NCI-H1105 (cell line): ENCODE results near the gene TMEM125.
A peak's percentile ranks its signal among the peaks of the same experiment; 100 is the strongest.

ENCODE experiments used
- DNase-seq: peaks from one replicate; lab custom pipeline; 2025; lab: John Stamatoyannopoulos, UW

The TMEM125 gene

GRCh38 chr1:43269627-43270375 is at the start of gene TMEM125:
Gene TMEM125, plus strand, starts transcription at chr1:43269983. Its CDS starts 2,740 bp downstream, at chr1:43272723.
- DNase-seq: no peak

- no peak for DNase-seq
Measured at GRCh38 chr1:43220905-43221778, 48.6 kb upstream of the TMEM125 start.

- no peak for DNase-seq
Measured at GRCh38 chr1:43221797-43222196, 48.0 kb upstream of the TMEM125 start.

GRCh38 chr1:43222879-43223278 is 46.9 kb upstream of the TMEM125 start:
- no peak for DNase-seq

GRCh38 chr1:43225168-43225567 is 44.6 kb upstream of the TMEM125 start:
- no peak for DNase-seq

DNA sequence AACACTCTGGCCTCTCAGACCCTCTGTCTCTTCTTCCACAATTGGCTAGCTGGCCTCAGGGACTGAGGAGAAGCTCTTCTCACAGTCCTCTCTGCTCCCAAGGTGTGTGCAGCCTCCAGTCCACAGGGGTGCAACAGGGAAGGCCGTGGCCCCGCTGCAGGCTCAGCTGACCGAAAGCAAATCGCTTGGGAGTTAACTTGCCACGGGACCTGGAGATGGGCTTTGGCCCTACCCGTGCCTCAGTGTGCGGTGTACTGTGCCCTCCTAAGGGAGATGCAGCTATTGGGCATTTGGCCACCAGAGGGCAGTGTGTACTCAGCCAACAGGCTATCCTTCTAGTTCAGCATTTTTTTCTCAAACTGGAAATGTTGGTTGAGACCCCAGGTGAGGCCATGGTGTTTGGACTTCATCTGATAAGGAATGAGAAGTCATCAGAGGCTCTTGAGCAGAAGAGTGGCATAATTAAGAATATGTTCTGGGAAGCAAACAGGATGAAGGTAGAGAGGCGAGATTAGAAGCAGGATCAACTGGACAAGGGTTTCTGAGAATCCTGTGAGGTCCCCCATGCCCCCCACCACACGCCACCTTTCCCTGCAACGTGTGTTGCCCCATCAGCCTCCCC is 42.5 kb upstream of the TMEM125 start:
- DNase-seq: peak; percentile 79

DNA sequence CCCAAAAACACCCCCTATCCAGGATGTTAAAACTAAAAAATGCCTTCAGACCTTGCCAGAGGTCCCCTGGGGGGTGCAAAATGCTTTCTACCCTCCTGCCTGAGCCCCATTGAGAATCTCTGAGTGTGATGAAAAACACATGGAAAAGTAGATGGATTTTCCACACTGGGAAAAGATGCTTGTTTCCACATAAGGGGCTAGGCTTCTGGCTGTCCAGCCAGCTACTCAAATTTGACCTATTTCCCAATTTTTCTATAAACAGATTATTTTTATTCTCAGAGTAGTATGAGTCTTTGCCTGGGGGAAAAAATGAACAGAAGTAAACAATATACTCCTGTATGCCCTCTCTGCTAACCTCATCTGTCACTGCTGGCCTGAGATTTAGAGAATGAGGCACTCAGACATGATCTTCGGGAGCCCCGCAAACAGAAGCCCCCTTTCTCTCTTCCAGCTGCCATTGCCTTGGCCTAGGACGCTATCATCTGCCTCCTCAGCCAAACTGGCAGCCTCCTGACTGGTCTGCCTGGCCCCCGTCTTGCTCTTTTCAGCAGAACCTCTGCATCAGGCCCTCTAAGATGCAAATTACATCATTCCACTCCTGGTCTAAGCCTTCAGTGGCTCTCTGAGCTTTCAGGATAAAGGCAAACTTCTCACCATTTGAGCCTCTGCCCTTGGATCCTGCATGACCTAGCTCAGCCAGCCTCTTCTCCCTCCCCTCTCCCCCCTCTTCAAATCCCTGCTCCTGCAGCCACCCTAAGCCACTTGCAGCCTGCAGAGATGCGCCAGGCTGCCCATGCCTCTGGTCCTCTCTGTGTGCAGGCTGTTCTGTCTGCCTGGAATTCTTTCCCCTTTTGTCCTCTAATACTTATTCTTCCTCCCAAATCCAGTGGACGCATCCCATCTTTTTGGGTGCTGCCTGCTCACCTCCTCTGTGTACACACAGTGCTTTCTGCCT is 39.7 kb upstream of the TMEM125 start:
- DNase-seq: no peak

DNA sequence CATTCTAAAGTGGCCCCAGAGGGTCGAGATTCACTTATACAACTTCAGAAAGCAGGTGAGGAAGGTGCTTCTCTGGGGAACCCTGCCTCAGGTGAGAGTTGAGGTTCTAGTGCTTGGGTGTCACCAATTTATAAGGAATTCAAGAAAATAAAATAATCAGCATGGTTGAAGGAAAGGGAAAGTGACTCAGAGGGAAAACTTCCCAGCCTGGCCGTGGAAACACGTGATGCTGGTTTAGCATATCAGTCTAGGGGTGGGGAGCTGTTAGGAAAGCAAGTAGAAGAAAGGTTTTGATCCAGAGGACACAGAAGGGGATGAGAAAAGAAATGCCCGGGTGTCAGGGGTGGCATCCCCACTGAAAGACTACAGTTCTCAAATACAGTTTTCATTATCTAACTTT is 37.7 kb upstream of the TMEM125 start:
- DNase-seq: no peak

DNA sequence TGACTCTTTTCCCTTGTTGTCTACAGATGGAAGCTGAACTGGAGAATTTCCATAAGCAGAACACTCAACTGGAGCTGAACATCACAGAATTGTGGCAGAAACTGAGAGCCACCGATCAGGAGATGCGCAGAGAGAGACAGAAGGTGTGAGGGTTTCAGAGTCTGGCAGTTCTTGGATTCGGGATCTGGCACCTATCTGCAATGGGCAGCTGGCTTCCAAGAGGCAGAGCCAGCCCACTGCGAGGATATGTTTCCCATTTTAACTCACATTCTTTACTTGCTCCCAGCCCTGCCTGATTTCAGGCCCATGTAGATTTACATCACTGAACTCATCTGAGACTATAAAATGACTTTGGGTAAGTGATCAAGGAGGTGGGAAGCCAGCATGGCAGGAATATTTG is 37.3 kb upstream of the TMEM125 start:
- no peak for DNase-seq

GRCh38 chr1:43233631-43234030 is 36.2 kb upstream of the TMEM125 start:
- no peak for DNase-seq

- no peak for DNase-seq
Measured at GRCh38 chr1:43234267-43234666, 35.5 kb upstream of the TMEM125 start.

DNA sequence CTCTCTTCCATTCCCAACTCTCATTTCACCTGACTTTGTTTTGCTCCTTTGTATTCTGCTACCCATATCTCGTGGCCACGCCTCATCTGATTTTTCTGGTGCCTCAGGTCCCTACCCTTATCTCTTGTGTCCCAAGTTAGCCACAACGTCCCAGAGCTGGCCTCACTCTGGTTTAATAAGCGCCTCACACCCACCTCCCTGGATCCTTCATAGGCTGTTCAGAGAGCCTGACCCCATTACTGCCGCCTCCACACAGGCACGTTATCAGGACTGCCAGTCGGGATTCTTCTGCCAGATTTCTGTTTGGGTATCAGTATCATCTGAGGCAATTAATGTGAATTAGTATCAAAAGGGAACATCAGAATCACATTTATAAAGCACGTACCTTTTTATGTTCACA is 34.7 kb upstream of the TMEM125 start:
- DNase-seq: no peak

- no peak for DNase-seq
Measured at GRCh38 chr1:43235451-43236121, 34.2 kb upstream of the TMEM125 start.

DNA sequence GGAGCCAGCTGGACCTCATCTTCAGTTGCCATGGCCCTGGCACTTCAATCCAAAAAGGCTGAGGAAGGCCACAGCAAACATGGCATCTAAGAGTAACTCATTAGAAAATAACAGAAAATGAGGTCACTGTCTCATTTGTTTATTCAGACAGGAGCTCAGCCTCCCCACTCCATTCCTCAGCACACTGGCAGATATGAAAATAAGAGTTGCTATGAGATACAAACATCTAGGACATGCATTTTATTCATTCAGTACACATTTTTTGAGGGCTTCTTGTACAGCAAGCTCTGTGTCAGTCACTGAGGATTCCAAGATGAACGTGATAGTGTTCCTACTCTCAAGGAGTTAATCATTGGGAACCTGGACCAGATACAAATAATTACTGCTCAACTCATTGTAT is 32.7 kb upstream of the TMEM125 start:
- DNase-seq: no peak

DNA sequence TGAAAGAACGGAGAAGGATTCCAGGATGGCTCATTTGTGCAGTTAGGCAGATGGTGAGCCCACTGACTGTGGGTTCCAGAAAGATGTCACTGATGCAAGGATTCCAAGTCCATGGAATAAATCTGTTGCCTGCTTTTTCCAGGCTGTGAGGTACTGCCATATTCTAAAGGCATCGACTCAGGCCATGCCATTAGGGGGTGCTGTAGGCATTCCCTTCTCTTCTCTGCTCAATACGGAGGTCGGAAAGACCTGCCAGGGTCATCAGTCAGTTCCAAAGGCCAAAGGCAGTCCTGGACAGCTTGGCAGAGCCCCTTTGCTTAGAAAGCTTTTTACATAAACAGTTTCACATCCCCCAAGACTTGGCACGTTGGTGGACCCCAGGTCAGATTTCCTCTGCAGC is 31.7 kb upstream of the TMEM125 start:
- DNase-seq: peak; percentile 34

DNA sequence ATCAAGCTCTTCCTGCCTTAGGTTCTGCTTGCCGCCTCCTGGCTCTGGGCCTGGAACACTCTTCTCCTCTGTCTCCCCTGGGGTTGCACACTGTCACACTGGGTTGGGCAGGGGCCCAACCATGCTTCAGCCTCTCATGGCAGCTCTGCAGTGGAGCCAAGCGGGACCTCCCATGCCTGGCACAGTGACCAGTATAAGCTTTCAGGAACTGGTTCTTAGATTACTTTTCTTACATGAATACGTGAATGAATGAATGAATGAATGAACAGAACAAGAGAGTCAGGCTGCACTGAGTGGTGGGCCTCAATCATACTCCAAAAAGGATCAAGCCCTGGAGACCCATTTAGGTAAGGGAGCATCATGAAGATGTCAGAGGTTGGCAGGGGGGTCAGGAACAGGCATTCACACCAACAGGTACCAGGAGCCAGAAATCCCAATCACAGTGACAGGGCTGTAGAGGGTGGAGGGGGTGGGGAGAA is 30.8 kb upstream of the TMEM125 start:
- no peak for DNase-seq

GRCh38 chr1:43239484-43239883 is 30.3 kb upstream of the TMEM125 start:
- DNase-seq: no peak

DNA sequence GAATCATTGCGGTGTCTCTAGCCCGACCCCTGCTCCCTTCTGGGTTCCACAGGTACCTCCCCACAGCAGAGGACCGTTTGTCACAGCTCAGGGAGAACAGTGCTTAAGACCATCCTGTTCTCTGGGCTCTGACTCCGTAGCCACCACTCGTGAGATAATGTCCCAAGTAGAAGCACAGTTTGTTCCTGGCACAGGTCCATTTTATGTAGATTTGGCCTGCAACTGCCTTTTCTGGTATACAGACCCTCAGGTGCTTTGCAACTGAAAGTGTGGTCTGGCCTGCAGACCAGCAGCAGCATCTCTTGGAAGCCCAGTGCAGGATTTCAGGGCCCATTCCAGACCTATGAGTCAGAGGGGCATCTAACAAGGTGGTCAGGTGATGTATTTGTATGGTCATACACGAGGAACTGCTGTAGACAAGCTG is 28.4 kb upstream of the TMEM125 start:
- DNase-seq: no peak

DNA sequence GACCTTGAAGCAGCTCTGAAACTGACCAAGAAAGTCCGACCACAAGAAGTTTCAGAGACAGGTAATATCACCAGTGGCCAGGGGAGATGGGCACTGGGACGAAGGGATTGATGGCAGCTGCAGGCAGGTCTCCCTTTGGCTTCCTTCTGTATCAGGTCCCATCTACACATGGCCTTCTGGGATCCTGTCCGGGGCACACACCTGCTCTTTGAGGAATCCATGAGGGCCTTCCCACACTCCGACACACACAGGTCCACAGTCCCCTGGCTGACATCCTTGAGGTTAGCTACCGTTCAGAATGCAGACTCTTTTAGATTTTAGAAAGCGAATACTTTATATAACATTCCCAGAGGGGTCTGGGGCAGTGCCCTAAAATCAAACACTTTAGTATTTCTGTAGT is 26.5 kb upstream of the TMEM125 start:
- no peak for DNase-seq

DNA sequence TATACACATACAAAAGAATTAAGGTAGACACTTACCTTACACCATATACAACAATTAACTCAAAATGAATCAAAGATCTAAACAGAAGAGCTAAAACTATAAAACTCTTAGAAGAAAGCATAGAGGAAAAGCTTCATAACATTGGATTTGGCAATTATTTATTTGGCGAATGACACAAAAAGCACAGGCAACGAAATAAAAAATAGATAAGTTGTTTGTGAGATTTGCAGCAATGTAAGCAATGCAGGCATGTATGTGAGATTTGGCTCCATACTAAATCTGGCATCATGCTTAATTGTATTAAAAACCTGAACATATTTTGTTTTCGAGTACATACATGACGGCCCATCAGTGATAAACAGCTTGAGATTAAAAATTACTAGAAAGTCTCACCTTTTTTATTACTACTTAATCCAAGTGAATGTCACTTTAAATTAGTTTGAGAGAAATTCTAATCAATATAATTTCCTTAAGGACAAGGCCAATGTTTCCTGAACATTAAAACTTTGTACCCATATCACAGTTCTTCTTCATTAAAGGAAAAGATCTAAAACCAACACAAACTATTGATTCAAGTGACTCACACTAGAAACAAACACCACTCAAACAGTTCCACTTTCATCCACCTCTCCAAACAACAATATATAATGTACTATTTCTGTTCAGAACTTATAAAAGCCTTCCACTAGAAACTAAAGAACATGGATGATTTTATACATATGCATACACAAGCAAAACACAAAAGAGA is 23.1 kb upstream of the TMEM125 start:
- no peak for DNase-seq
